ENCODE results near the gene CORO2B.

DNA sequence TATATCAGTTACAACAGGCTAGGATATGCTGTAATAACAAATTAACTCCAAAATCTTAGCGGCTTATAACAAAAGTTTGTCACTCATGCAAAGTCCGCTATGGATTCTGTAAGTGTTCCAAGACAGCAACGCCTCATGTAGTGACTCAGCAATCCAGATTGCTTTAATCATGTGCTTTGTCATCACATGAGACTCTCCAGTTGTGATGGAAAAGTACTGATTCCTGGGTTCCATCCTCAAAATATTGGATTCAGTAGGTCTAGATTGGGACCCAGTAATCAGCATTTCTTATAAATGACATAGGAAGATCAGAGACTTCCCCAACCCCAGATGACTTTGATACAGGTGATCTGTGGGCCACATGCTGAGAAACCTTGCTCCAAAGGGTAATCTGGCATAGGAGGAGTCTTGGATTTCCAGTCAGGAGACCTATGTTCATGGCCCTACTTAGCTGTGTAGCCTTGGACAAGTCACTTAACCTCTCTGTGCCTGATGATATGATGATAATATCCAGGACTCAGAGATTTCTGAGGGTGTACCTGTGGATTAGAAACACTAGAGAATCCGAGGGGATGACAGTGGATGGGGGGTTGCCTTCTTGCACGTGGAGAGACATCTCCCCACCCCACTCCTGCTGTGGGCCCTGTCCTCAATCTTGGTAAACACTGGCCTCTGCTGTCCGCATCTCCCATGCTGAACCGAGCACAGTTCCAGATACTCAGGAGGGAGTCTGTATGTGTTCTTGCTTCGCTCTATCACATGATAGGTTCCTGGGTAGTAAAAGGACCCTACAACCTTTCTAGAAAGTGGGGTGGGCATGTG lies 65.5 kb downstream of the CORO2B start:
- TF ChIP-seq EP300 (IDR thresholded peaks at IDR 0.05): no peak
- TF ChIP-seq, protein P1, sequence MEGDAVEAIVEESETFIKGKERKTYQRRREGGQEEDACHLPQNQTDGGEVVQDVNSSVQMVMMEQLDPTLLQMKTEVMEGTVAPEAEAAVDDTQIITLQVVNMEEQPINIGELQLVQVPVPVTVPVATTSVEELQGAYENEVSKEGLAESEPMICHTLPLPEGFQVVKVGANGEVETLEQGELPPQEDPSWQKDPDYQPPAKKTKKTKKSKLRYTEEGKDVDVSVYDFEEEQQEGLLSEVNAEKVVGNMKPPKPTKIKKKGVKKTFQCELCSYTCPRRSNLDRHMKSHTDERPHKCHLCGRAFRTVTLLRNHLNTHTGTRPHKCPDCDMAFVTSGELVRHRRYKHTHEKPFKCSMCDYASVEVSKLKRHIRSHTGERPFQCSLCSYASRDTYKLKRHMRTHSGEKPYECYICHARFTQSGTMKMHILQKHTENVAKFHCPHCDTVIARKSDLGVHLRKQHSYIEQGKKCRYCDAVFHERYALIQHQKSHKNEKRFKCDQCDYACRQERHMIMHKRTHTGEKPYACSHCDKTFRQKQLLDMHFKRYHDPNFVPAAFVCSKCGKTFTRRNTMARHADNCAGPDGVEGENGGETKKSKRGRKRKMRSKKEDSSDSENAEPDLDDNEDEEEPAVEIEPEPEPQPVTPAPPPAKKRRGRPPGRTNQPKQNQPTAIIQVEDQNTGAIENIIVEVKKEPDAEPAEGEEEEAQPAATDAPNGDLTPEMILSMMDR (IDR thresholded peaks at IDR 0.05): no peak
- TF ChIP-seq POLR2A (IDR thresholded peaks at IDR 0.05): no peak
